HUDEP-2 (cell line): ENCODE measurements around the gene OR5J2.
"Not testable (repeated sequence)": the region's sequence is repeated elsewhere in the genome, so short reads cannot be mapped to it uniquely, and the experiment has no call there.

ENCODE experiments used
- DNase-seq, 76 experiments: peaks; one replicate each; lab custom pipeline; 2025; ENCODE audit not compliant: unreplicated experiment in 76 of 76; lab: John Stamatoyannopoulos, UW

OR5J2 gene

GRCh38 chr11:56176318-56176717 lies at the start of gene OR5J2:
Gene OR5J2, plus strand, starts transcription at chr11:56176618. Its CDS starts 0 bp downstream, at chr11:56176618.
- DNase-seq, result no peak

- DNase-seq, result no peak
Observed at GRCh38 chr11:56140151-56140661, 36.2 kb upstream of the OR5J2 start, which contains the start of gene OR8J3. Gene OR8J3, minus strand, starts transcription at chr11:56140201. Its CDS starts 2,483 bp downstream, at chr11:56137718.

GRCh38 chr11:56143681-56144080 lies 32.7 kb upstream of the OR5J2 start:
- not testable (repeated sequence) for DNase-seq

GRCh38 chr11:56151376-56151775 lies 25.0 kb upstream of the OR5J2 start:
- DNase-seq, result no peak

- no peak for DNase-seq
Observed at GRCh38 chr11:56152333-56152732, 24.1 kb upstream of the OR5J2 start.

GRCh38 chr11:56160217-56160616 lies 16.2 kb upstream of the OR5J2 start, which contains the start of gene OR8K5:
Gene OR8K5, minus strand, starts transcription at chr11:56160317. Its CDS starts 0 bp downstream, at chr11:56160317.
- DNase-seq, result no peak

- no peak for DNase-seq
Observed at GRCh38 chr11:56163804-56164203, 12.6 kb upstream of the OR5J2 start.

GRCh38 chr11:56172256-56172830 lies 4.1 kb upstream of the OR5J2 start:
- DNase-seq, result no peak

GRCh38 chr11:56183459-56183858 lies 7.0 kb downstream of the OR5J2 start:
- no peak for DNase-seq

GRCh38 chr11:56188602-56189001 lies 12.2 kb downstream of the OR5J2 start:
- no peak for DNase-seq

- DNase-seq, result no peak
Observed at GRCh38 chr11:56196705-56197104, 20.3 kb downstream of the OR5J2 start.

- DNase-seq, result no peak
Observed at GRCh38 chr11:56197367-56197766, 20.9 kb downstream of the OR5J2 start.

GRCh38 chr11:56207790-56208189 lies 31.4 kb downstream of the OR5J2 start:
- DNase-seq, result no peak

- DNase-seq, result no peak
Observed at GRCh38 chr11:56214537-56214936, 38.1 kb downstream of the OR5J2 start.

GRCh38 chr11:56219735-56220134 lies 43.3 kb downstream of the OR5J2 start:
- not testable (repeated sequence) for DNase-seq
